ENCODE results near the gene POU2F1. TPM values are rescaled to one million over a fixed set of nuclear protein-coding genes. Genes with fewer than 3 reads are reported as not detected.

POU2F1 gene
- total and polyA plus RNA-seq, 4 donors, result 0.93 to 10.5 (median 6.5) TPM

- no peak overlapping the region for H3K9ac ChIP-seq (ENCODE audit: low read depth in 1 of 2, low read length in 2 of 2)
- WGBS, result 92% methylated on average over 4 of the region's 4 CpGs
- no peak overlapping the region for H3K27ac ChIP-seq (ENCODE audit: low read depth in 1 of 2, low read length in 2 of 2)
- no peaks in the 10 kb centered on the region for H3K9me3 ChIP-seq (ENCODE audit: control insufficient read depth in 4 of 4, low read length in 3 of 4)
- H3K4me3 ChIP-seq (ENCODE audit: low read depth in 1 of 3, low read length in 3 of 3), result no peak overlapping the region
- no peak for DNase-seq (ENCODE audit: low spot score)
- no peaks in the 10 kb centered on the region for H3K27me3 ChIP-seq (ENCODE audit: control insufficient read depth in 4 of 4, insufficient read depth in 4 of 4, low read length in 3 of 4)
- TF ChIP-seq RAD21 (IDR thresholded peaks at IDR 0.05), result no peak
- TF ChIP-seq ZBTB33 (IDR thresholded peaks at IDR 0.05), result no peak
- TF ChIP-seq HNF4G (IDR thresholded peaks at IDR 0.05), result no peak
- no peak for TF ChIP-seq TAF1 (conservative IDR thresholded peaks at IDR 0.05)
- TF ChIP-seq YY1 (IDR thresholded peaks at IDR 0.05), result no peak
- no peak for TF ChIP-seq SP1 (IDR thresholded peaks at IDR 0.05)
- TF ChIP-seq ATF3 (IDR thresholded peaks at IDR 0.05), result no peak
- TF ChIP-seq EGR1 (IDR thresholded peaks at IDR 0.05; ENCODE audit: low read depth in 2 of 2), result no peak
- TF ChIP-seq FOXA2 (IDR thresholded peaks at IDR 0.05), result no peak
- TF ChIP-seq REST (IDR thresholded peaks at IDR 0.05), result no peak
- peaks cover 3 to 20% (median 9%) of the 10 kb centered on the region in 4 donors for H3K36me3 ChIP-seq (ENCODE audit: control insufficient read depth in 4 of 4, insufficient read depth in 3 of 4, low read depth in 1 of 4, low read length in 3 of 4)
- H3K4me1 ChIP-seq (ENCODE audit: control insufficient read depth in 4 of 4, insufficient read depth in 4 of 4, low read length in 3 of 4), result no peaks in the 10 kb centered on the region
Measured at GRCh38 chr1:167412072-167412471, 191.4 kb downstream of the POU2F1 start.

- WGBS, result 83% methylated on average over 5 of the region's 5 CpGs
- no peak for TF ChIP-seq YY1 (IDR thresholded peaks at IDR 0.05)
- TF ChIP-seq CTCF (IDR thresholded peaks at IDR 0.05; ENCODE audit: low read depth, low read length, missing input control), result no peak
- no peak for TF ChIP-seq FOXA1 (IDR thresholded peaks at IDR 0.05)
- no peak for TF ChIP-seq RAD21 (IDR thresholded peaks at IDR 0.05)
- no peak for TF ChIP-seq ZBTB33 (IDR thresholded peaks at IDR 0.05)
- TF ChIP-seq RXRA (IDR thresholded peaks at IDR 0.05), result no peak
- TF ChIP-seq SP1 (IDR thresholded peaks at IDR 0.05), result no peak
- TF ChIP-seq MAX (IDR thresholded peaks at IDR 0.05), result no peak
- no peak for TF ChIP-seq ATF3 (IDR thresholded peaks at IDR 0.05)
- no peak for TF ChIP-seq HNF4G (IDR thresholded peaks at IDR 0.05)
- no peak for TF ChIP-seq JUND (IDR thresholded peaks at IDR 0.05)
- no peak for TF ChIP-seq GABPA (IDR thresholded peaks at IDR 0.05 in 1 of 2, conservative IDR thresholded peaks at IDR 0.05 in 1 of 2)
- no peak for TF ChIP-seq EGR1 (IDR thresholded peaks at IDR 0.05; ENCODE audit: low read depth in 2 of 2)
- TF ChIP-seq FOXA2 (IDR thresholded peaks at IDR 0.05), result no peak
- TF ChIP-seq NR2F2 (IDR thresholded peaks at IDR 0.05), result no peak
- TF ChIP-seq TAF1 (conservative IDR thresholded peaks at IDR 0.05), result no peak
- TF ChIP-seq HNF4A (conservative IDR thresholded peaks at IDR 0.05), result no peak
- TF ChIP-seq REST (IDR thresholded peaks at IDR 0.05), result no peak
- no peak overlapping the region for H3K9ac ChIP-seq (ENCODE audit: low read depth in 1 of 2, low read length in 2 of 2)
Measured at GRCh38 chr1:167412920-167413319, 192.2 kb downstream of the POU2F1 start.

More at GRCh38 chr1:167412920-167413319, 192.2 kb downstream of the POU2F1 start:
- Histone ChIP-seq H3K4me1 (ENCODE audit: control insufficient read depth in 4 of 4, insufficient read depth in 4 of 4, low read length in 3 of 4) (no peaks in the 10 kb centered on the region), H3K9me3 (ENCODE audit: control insufficient read depth in 4 of 4, low read length in 3 of 4) (no peaks in the 10 kb centered on the region), H3K27me3 (ENCODE audit: control insufficient read depth in 4 of 4, insufficient read depth in 4 of 4, low read length in 3 of 4) (no peaks in the 10 kb centered on the region), H3K36me3 (ENCODE audit: control insufficient read depth in 4 of 4, insufficient read depth in 3 of 4, low read depth in 1 of 4, low read length in 3 of 4) (peaks cover 3 to 20% (median 9%) of the 10 kb centered on the region in 4 donors), H3K4me3 (ENCODE audit: low read depth in 1 of 3, low read length in 3 of 3) (no peak overlapping the region), H3K27ac (ENCODE audit: low read depth in 1 of 2, low read length in 2 of 2) (no peak overlapping the region)
- DNase-seq (ENCODE audit: low spot score), result no peak
